Measurements from ENCODE around the gene ARID1B.

DNA sequence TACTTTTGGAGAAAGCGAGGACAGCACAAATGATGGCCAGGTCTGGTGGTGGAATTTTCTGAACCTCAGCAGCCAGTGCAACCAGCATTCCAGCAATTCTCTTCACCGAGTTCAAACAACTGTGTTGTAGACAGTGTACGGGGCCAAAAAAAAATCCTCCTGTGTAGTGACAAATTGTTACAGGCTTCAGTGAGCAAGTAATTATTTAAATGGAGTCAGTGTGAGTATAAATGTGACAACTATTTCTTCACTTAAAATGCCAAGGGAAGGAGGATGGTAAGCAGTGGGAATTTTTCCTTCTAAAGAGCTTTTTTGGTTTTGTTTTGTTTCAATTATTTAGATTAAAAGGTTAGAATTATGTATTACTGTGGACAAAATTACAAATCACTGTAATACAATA lies 392.0 kb downstream of the ARID1B start:
- TF ChIP-seq GATA2 (IDR thresholded peaks at IDR 0.05; ENCODE audit: low read depth, low read length), result no peak
- TF ChIP-seq GATA3 (IDR thresholded peaks at IDR 0.05; ENCODE audit: low read depth, low read length), result no peak
